HG02943 (cell line): ENCODE data around the gene DPYSL4.

Source experiments
- ATAC-seq: cut with Tn5 transposase; IDR thresholded peaks from one replicate; pipeline ENCODE4 v1.9.1; 2021; ENCODE audit warnings: mild to moderate bottlenecking, low read depth, moderate library complexity; ENCODE audit not compliant: unreplicated experiment

The DPYSL4 gene

GRCh38 chr10:132253092-132253687 lies 66.4 kb downstream of the DPYSL4 start:
- no peak for ATAC-seq

- ATAC-seq: no peak
Measured at GRCh38 chr10:132254841-132255240, 68.1 kb downstream of the DPYSL4 start.
